ENCODE results near the gene LIG4. TPM values are rescaled to one million over a fixed set of nuclear protein-coding genes. Genes with fewer than 3 reads are reported as not detected.

LIG4 gene
- total RNA-seq, 1 donor from 2014 or later, result 7.7 TPM

- no peak for DNase-seq (ENCODE audit: low read depth in 2 of 2)
Observed at GRCh38 chr13:108194435-108194936, 20.9 kb downstream of the LIG4 start.

GRCh38 chr13:108193806-108194205 lies 21.5 kb downstream of the LIG4 start:
- DNase-seq (ENCODE audit: low read depth in 2 of 2), result no peak

GRCh38 chr13:108190897-108191296 lies 24.4 kb downstream of the LIG4 start:
- DNase-seq (ENCODE audit: low read depth in 2 of 2), result no peak

- no peak for DNase-seq (ENCODE audit: low read depth in 2 of 2)
Observed at GRCh38 chr13:108188260-108188659, 27.1 kb downstream of the LIG4 start.

- DNase-seq (ENCODE audit: low read depth in 2 of 2), result no peak
Observed at GRCh38 chr13:108185223-108185622, 30.1 kb downstream of the LIG4 start.

- no peak for DNase-seq (ENCODE audit: low read depth in 2 of 2)
Observed at GRCh38 chr13:108182652-108183051, 32.7 kb downstream of the LIG4 start.

- no peak for DNase-seq (ENCODE audit: low read depth in 2 of 2)
Observed at GRCh38 chr13:108178078-108178477, 37.3 kb downstream of the LIG4 start.

GRCh38 chr13:108176685-108177274 lies 38.6 kb downstream of the LIG4 start:
- peak in 1 of 2 donors; percentile 40 for DNase-seq (ENCODE audit: low read depth in 2 of 2)

- DNase-seq (ENCODE audit: low read depth in 2 of 2), result no peak
Observed at GRCh38 chr13:108168929-108169328, 46.4 kb downstream of the LIG4 start.

- no peak for DNase-seq (ENCODE audit: low read depth in 2 of 2)
Observed at GRCh38 chr13:108166078-108166477, 49.3 kb downstream of the LIG4 start.

GRCh38 chr13:108158746-108159145 lies 56.6 kb downstream of the LIG4 start:
- DNase-seq (ENCODE audit: low read depth in 2 of 2), result no peak

Other genes with a start within 250 kb of the LIG4 start
- gene ABHD13, start 2.9 kb upstream of the LIG4 start, total RNA-seq, result 5.5 and 7.7 TPM in 2 replicates
- 0.39 and 1.0 TPM in 2 replicates for gene TNFSF13B, start 54.2 kb upstream of the LIG4 start, total RNA-seq